Measurements from ENCODE around the gene KPNB1.

Gene KPNB1

DNA sequence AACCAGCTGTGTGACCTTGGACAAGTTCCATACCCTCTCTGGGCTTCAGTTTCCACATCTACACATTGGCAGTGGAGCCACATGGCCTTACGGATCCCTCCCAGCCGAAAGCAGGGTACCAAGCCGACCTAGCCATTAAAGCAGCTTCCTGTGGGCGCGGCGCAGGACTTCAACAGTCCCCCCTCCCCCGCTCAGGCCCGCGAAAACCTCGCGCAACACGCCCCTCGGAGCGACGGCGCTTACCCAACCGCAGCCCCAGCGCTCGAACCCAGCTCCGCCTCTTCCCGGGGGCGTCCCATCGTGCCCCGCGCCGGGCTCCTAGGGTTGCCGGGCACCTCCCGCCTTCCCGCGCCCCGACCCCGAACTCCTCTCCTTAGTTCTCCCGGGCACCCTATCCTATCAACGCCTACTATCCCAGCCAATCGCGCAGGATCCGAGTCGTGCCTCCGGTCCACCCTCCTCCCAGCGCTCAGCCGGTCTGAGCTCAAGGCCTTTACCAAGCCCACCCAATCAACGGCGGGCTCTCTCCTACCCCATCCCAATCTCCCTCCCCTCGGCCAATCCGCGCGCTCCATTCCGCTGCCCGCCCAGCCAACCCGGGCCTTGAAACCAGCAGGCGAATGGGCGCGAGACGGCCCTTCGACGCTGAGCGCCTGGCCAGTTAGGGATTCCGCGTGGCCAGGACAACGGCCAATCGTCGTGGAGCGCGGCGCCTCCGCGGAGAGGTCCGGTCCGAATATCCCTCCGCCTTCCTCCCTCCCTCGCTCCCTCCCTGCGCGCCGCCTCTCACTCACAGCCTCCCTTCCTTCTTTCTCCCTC lies at the start of gene KPNB1:
Gene KPNB1 (plus strand): TSS at position 767 of the 819 bp plus-strand sequence. CDS start 326 bp downstream, outside the sequence.
- ATAC-seq: peak; percentile 89
- Mint-ChIP-seq H3K4me3 (peak within 1 kb of the TSS; percentile 84), H3K4me1 (peaks cover 42% of the 10 kb centered on the region), H3K9me3 (no peaks in the 10 kb centered on the region), H3K36me3 (peaks cover 56% of the 10 kb centered on the region), H3K27ac (peak within 1 kb of the TSS; percentile 94)
- peak; percentile 91 to 99 for DNase-seq (ENCODE audit: low spot score in 2 of 2)

GRCh38 chr17:47603830-47604597 lies 45.7 kb upstream of the KPNB1 start:
- H3K27ac Mint-ChIP-seq: peak overlapping the region; percentile 44
- no peak overlapping the region for H3K4me3 Mint-ChIP-seq
- DNase-seq (ENCODE audit: low spot score in 2 of 2) (no peak), ATAC-seq (no peak)
- H3K36me3 Mint-ChIP-seq: peaks cover 100% of the 10 kb centered on the region
- peaks cover 6% of the 10 kb centered on the region for H3K4me1 Mint-ChIP-seq
- no peaks in the 10 kb centered on the region for H3K9me3 Mint-ChIP-seq

DNA sequence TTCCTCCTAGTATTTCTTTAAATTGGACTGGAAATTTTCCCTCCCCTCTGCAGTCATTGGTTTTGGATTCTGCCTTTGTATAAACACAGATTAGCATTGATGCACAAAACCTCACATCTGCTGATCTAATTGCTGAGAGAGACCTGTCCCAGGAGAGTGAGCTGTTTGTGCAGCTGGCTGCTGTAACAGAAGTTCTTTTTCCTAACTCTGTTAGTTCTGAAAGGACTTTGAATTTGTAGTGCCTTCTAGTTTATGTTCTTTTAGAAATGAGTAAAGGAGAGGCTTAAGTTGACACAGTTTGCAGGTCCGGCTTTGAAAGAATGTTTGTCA lies 45.2 kb upstream of the KPNB1 start:
- ATAC-seq (no peak), DNase-seq (ENCODE audit: low spot score in 2 of 2) (no peak)
- H3K36me3 Mint-ChIP-seq: peaks cover 100% of the 10 kb centered on the region
- H3K4me1 Mint-ChIP-seq: peaks cover 7% of the 10 kb centered on the region
- no peak overlapping the region for H3K4me3 Mint-ChIP-seq
- no peaks in the 10 kb centered on the region for H3K9me3 Mint-ChIP-seq
- H3K27ac Mint-ChIP-seq: peak overlapping the region; percentile 44

GRCh38 chr17:47605011-47605410 lies 44.7 kb upstream of the KPNB1 start:
- DNase-seq (ENCODE audit: low spot score in 2 of 2): no peak

GRCh38 chr17:47607481-47607880 lies 42.2 kb upstream of the KPNB1 start:
- Mint-ChIP-seq H3K9me3 (no peaks in the 10 kb centered on the region), H3K36me3 (peaks cover 92% of the 10 kb centered on the region), H3K4me3 (no peak overlapping the region), H3K4me1 (peaks cover 16% of the 10 kb centered on the region), H3K27ac (peak overlapping the region; percentile 22)
- ATAC-seq (no peak), DNase-seq (ENCODE audit: low spot score in 2 of 2) (no peak)

More at GRCh38 chr17:47605011-47605410, 44.7 kb upstream of the KPNB1 start:
- Mint-ChIP-seq H3K27ac (peak overlapping the region; percentile 44), H3K4me1 (peaks cover 11% of the 10 kb centered on the region), H3K9me3 (no peaks in the 10 kb centered on the region), H3K36me3 (peaks cover 100% of the 10 kb centered on the region), H3K4me3 (no peak overlapping the region)
- ATAC-seq: no peak

- peaks cover 92% of the 10 kb centered on the region for H3K36me3 Mint-ChIP-seq
- H3K4me3 Mint-ChIP-seq: no peak overlapping the region
- ATAC-seq (no peak), DNase-seq (ENCODE audit: low spot score in 2 of 2) (no peak)
- peaks cover 16% of the 10 kb centered on the region for H3K4me1 Mint-ChIP-seq
- no peak overlapping the region for H3K27ac Mint-ChIP-seq
- H3K9me3 Mint-ChIP-seq: no peaks in the 10 kb centered on the region
Observed at GRCh38 chr17:47611372-47612350, 38.1 kb upstream of the KPNB1 start.

- H3K4me3 Mint-ChIP-seq: no peak overlapping the region
- peaks cover 93% of the 10 kb centered on the region for H3K36me3 Mint-ChIP-seq
- H3K9me3 Mint-ChIP-seq: no peaks in the 10 kb centered on the region
- H3K4me1 Mint-ChIP-seq: peaks cover 22% of the 10 kb centered on the region
- no peak overlapping the region for H3K27ac Mint-ChIP-seq
- peak; percentile 47 for ATAC-seq
- no peak for DNase-seq (ENCODE audit: low spot score in 2 of 2)
Observed at GRCh38 chr17:47615766-47616424, 33.8 kb upstream of the KPNB1 start.

DNA sequence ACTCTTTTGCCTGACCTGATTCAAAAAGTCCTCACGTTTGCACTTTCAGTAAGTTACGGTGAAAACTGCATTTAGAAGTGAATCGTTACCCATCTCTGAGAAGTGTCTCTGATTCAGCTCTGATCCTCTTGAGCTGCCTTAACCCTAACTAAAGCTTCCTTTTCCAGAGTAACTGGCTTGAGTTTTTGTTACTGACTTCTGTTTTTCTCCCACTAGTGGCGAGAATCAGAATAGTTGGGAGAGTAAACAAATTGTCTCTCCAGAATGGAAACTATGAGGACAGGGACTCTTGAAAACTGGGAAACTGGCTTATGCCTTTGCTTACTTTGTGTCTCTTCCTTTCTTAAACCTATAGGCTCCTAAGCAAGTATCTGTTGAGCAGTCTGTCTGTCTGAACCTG lies 31.3 kb upstream of the KPNB1 start:
- H3K36me3 Mint-ChIP-seq: peaks cover 100% of the 10 kb centered on the region
- peak overlapping the region; percentile 76 for H3K27ac Mint-ChIP-seq
- DNase-seq (ENCODE audit: low spot score in 2 of 2) (no peak), ATAC-seq (no peak)
- H3K9me3 Mint-ChIP-seq: no peaks in the 10 kb centered on the region
- no peak overlapping the region for H3K4me3 Mint-ChIP-seq
- H3K4me1 Mint-ChIP-seq: peaks cover 25% of the 10 kb centered on the region

- no peak for DNase-seq (ENCODE audit: low spot score in 2 of 2)
- ATAC-seq: peak; percentile 93
- Mint-ChIP-seq H3K9me3 (no peaks in the 10 kb centered on the region), H3K36me3 (peaks cover 96% of the 10 kb centered on the region), H3K27ac (peak overlapping the region; percentile 55), H3K4me1 (peaks cover 25% of the 10 kb centered on the region), H3K4me3 (no peak overlapping the region)
Observed at GRCh38 chr17:47620503-47621245, 29.0 kb upstream of the KPNB1 start.

DNA sequence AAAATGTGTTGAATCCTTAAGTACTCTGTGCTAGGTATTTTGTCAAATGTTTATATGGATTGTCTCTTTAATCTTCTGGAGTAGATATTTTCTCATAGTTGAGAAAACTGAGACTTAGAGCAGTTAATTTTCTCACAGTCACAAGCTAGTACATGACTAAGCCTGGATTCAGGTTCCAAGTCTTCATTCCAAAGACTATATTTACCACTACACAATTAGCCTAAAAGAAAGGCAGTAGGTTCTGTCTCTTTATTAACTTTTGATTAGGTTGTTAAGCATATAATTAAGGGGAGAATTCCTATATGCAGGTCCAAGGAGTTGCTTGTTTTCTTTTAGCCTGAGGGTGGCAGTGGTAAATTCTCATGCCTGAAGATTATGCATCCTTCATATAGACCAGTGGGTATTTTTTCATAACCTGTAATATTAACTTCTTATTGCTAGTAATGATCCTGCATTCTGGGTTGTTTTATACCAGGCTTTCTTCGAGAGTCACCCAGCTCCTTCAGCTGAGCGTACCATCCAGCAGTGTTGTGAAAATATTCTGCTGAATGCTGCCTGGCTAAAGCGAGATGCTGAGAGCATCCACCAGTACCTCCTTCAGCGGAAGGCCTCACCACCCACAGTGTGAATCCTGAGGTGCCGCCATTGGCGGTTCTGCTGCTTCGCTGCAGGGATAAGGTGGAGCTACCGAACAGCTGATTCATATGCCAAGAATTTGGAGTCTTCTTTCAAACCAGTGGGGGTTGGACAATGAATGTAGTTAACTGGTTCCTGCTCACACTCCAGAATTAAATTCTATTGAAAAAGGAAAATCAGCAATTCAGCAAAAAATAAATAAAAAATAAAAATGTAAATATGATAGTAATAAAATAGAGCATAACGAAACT lies 28.2 kb upstream of the KPNB1 start:
- Mint-ChIP-seq H3K27ac (peak overlapping the region; percentile 55), H3K4me3 (no peak overlapping the region), H3K36me3 (peaks cover 87% of the 10 kb centered on the region), H3K4me1 (peaks cover 25% of the 10 kb centered on the region), H3K9me3 (no peaks in the 10 kb centered on the region)
- no peak for ATAC-seq
- DNase-seq (ENCODE audit: low spot score in 2 of 2): no peak

DNA sequence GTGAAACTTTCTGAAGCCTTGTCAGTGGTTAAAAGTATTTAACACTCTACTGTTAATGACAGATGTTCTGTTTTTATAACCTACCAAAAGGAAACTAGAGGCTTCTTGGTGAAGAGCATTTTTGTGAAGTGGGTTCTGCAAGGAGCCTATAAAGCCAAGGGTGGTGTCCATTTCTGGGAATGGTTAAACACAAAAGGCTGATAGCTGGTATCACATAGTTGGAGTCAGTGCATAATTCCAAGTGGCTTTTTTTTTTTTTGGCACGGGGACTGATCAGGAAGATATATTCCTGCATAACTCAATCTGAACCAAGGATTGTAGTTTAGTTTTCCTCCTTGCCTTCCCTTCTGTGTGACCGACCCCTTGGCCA lies 27.6 kb upstream of the KPNB1 start:
- Mint-ChIP-seq H3K9me3 (no peaks in the 10 kb centered on the region), H3K36me3 (peaks cover 81% of the 10 kb centered on the region), H3K4me1 (peaks cover 25% of the 10 kb centered on the region), H3K27ac (no peak overlapping the region), H3K4me3 (no peak overlapping the region)
- ATAC-seq (no peak), DNase-seq (ENCODE audit: low spot score in 2 of 2) (no peak)

GRCh38 chr17:47624727-47625068 lies 25.0 kb upstream of the KPNB1 start:
- no peak for ATAC-seq
- DNase-seq (ENCODE audit: low spot score in 2 of 2): no peak
- no peaks in the 10 kb centered on the region for H3K9me3 Mint-ChIP-seq
- peak overlapping the region; percentile 8 for H3K27ac Mint-ChIP-seq
- H3K4me1 Mint-ChIP-seq: peaks cover 15% of the 10 kb centered on the region
- H3K4me3 Mint-ChIP-seq: no peak overlapping the region
- peaks cover 56% of the 10 kb centered on the region for H3K36me3 Mint-ChIP-seq

DNA sequence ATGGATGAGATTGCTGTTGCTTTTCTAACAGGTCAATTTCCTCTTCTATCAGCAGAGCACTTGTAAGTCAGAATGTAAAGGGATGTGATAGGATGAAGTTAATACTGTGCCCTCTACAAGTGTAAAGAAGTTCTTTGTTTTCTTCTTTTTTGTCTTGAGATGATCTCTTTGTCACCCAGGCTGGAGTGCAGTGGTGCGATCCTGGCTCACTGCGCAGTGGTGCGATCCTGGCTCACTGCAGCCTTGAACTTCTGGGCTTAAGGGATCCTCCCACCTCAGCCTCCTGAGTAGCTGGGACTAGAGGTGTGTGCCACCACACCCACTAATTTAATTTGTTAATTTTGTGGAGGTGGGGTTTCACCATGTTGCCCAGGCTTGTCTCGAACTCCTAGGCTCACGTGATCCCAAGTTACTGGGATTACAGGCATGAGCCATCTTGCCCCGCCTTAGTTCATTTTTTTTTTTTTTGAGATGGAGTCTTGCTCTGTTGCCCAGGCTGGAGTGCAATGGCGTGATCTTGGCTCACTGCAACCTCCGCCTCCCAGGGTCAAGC lies 21.6 kb upstream of the KPNB1 start:
- Mint-ChIP-seq H3K4me3 (no peak overlapping the region), H3K4me1 (no peaks in the 10 kb centered on the region), H3K27ac (no peak overlapping the region), H3K36me3 (peaks cover 22% of the 10 kb centered on the region), H3K9me3 (no peaks in the 10 kb centered on the region)
- no peak for DNase-seq (ENCODE audit: low spot score in 2 of 2)
- no peak for ATAC-seq
